Adrenal gland (tissue), 5 donors: ENCODE results near the gene C2CD3.

Experiments
- CTCF ChIP-seq, 6 experiments: fragments of 450-650 bp in 4 of 6; fragments of 200-600 bp in 2 of 6; sonication (generic) in 1 of 6; IDR thresholded peaks; 1 replicate in 5 of 6; 2 replicates in 1 of 6; pipeline versions ENCODE4 v1.5.1 to v1.8.0; 2016 to 2021; ENCODE audit warnings: antibody characterized with exemption in 6 of 6, mild to moderate bottlenecking in 2 of 6, moderate library complexity in 1 of 6
- POLR2A ChIP-seq, 2 donors: fragments of 450-650 bp; IDR thresholded peaks; one replicate each; pipeline ENCODE4 v1.6.1; 2017; ENCODE audit warnings: antibody characterized with exemption in 2 of 2, mild to moderate bottlenecking in 2 of 2, moderate library complexity in 1 of 2
- donor health status: DM: no; HTN: no; CAD: no.

- TF ChIP-seq CTCF (IDR thresholded peaks at IDR 0.05) = no peak
- no peak for TF ChIP-seq POLR2A (IDR thresholded peaks at IDR 0.05)
These were observed 114.9 kb downstream of the C2CD3 start for GRCh38 chr11:74055938-74056337.
